NCI-H1092 treated with DMSO at 0.1 percent for 48 hours (cell line): ENCODE data around the gene SEPTIN7.
A peak's percentile ranks its signal among the peaks of the same experiment; 100 is the strongest.

Experiments used
- DNase-seq: peaks from one replicate; lab custom pipeline; 2025; lab: John Stamatoyannopoulos, UW

Gene SEPTIN7

DNA sequence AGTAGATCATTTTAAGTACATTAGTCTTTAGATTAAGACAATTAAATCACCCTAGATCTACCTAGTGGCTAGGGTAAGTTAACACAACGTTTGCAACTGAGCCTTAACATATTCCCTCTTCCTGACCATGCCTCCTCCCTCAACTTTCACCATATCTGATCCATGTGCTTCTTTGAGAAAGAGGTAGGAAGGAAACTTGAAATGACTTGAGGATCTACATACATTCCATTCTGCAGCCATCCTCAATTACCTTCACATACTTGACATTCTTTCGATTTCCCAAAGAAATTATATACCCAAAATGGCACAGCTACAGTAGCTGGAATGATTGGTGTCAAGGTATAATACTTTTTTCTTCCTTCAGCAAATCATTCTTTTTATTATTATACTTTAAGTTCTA lies 12.9 kb upstream of the SEPTIN7 start:
- DNase-seq = no peak

DNA sequence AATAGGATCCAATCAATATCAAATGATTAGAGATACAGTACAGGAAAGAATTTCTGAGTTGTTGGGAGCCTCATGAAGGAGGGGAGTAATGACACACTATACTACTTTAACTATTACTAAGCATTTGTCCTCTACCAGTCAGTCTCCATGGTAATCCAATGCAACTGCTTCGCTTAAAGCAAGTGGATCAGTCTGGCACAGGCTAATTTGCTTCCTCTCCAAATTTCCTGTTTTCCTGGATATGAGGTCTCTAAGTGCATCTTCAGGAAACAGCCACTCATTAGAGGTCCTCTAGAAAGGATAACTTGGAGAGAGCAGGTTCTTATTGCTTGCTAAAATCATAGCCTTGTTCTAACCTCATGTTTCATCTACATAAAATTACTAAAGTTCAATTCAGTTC lies 8.4 kb upstream of the SEPTIN7 start:
- DNase-seq = peak; percentile 87

DNA sequence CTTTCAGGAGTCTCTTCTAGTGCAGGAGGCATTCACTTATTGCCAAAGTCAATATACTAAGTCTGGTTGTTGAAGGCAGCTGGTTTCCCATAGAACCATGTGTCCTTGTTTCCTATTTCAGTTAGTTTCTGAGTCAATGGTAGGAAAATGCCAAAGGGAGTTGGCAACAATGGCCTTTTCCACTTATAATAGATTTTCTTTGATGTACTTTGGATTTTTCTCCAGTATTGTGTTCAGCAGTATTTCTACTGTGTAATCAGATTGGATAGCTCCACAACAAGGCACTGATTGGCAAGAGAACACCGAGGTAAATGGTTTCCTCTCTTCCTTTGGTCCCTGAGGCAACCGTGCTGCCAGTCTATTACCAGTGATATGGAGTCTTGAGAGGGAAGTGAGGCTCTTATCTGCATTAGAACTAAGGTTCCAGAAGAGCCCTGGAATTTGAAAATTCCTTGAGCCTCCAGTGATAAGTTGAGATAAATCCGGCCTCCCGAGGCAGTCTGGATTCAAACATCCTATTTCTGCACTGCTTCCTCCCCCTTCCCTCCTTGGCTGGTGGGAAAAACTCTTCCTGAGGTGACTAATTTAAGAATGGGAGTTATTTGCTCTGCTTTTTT lies 7.9 kb upstream of the SEPTIN7 start:
- DNase-seq = no peak

DNA sequence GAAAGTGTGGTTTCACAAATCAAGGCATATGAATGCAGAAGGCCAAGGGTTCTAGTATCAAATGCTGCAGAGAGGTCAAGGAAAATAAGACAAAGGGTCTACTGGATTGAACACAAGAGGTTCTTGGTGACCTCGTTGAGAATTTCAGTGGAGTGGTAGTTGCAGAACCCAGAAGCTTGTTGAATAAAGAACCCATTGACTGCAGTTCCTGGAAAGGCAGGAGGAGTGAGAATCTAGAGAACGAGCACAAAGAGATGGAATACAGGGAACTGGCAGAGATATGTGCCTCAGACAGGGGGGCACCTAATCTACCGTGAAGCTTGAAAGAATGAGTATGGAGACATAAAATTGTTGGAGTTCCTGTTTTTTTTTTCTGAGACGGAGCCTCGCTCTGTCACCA lies 3.5 kb upstream of the SEPTIN7 start:
- DNase-seq = no peak

DNA sequence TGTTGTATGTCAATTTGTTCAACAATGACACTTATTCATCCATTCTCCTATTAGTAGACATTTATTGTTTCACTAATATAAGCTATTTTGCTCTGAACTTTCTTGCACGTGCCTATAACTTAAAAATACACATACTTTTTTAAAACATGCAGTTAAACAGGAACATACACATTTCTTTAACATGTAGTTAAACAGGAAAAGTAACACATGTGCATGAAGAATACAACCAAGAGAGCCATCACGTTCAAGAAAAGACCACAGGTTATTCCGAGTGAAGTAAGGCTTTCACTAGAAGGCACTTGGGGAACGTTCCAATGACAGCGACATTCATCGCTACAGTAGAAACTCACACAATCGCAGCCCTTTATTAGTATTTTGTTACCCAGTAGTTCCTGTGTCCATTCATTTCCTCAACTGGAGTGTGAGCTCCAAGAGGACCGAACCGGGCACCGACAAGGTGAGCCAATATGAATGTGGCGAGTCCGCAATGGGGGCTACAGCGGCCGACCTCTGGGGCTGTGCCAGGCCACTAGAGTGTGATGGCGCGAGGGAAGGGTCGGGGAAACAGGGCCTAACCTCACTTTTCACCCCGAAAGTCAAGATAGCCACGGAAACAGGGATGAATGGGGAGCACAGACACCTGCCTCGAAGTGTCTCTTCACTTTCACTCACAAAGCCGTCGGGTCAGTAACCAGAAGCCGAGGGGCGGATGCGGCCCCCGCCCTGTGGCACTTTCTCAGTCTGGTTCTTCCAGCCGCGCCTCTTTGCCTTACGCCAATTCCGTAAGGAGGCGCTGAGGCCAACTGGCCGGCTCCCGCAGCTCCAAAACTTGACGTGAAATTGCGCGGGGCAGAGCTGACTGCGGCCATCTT lies 775 bp upstream of the SEPTIN7 start:
- DNase-seq = peak; percentile 99

DNA sequence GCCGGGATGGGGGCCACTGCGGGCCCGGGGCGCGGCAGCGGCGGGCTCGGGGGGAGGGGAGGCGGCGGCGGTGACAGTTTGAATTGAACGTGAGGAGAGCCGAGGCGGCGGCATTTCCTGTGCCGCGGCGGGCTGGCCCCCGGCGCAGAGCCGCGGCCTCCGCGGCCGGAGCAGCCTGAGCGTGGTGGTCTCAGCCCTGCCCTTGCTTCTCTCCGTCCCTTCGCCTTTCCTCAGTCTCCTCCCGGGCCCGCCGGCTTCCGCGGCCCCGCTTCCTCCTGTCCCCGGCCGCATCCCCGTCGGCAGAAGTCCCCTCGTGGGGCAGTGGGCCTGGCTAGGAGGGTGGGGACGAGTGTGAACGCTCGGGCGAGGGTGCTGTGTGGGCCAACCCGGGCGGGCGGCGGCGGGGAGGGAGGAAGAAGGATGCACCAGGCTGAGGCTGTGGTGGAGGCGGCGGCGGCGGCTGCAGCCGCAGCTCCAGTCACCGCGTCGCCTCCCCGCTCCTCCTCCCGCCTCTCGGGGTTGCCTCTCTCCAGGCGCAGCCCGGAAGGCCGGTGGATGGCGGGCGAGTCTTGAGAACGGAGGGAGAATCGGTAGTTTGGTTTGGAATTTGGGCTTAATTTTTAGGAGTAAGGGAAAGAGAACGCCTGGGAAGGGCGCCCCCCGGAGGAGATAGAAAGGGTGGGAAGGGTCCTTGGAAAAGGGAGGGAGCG lies 690 bp downstream of the SEPTIN7 start:
- DNase-seq = peak; percentile 87

DNA sequence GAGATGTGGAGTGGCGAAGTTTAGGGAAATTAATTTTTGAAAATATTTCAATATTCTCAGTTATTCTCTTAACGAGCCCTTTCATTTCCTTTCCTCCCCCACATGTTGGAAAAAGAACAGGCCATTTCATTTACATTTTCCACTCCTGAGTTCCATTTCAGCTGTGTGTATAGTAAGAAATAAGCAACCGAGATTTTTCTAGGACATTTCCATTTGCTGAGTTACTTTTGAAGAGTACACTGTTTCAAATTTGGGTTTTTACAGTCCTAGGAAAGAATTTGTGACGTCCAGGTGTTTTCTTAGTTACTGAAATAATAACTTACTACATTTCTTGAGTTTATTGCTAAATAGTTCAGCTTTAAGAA lies 1.2 kb downstream of the SEPTIN7 start:
- DNase-seq = no peak

DNA sequence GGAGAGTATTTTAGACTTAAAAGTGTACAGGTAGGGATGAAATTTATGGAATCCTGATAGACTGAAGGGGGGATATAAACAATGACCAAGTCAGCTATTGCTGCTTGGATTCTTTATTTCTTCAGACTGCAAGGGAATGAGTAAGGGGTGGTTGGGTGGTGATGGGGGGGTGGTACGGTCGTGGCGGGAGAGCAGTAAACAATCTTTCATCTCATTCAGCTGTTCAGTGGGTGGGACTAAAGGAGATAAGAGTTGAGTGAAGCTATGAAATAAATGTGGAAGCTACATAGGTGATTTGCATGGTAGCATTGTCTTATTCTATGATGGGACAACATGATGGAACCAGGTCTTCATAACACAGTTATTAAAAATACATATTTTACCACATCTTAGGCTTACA lies 1.8 kb downstream of the SEPTIN7 start:
- no peak for DNase-seq

DNA sequence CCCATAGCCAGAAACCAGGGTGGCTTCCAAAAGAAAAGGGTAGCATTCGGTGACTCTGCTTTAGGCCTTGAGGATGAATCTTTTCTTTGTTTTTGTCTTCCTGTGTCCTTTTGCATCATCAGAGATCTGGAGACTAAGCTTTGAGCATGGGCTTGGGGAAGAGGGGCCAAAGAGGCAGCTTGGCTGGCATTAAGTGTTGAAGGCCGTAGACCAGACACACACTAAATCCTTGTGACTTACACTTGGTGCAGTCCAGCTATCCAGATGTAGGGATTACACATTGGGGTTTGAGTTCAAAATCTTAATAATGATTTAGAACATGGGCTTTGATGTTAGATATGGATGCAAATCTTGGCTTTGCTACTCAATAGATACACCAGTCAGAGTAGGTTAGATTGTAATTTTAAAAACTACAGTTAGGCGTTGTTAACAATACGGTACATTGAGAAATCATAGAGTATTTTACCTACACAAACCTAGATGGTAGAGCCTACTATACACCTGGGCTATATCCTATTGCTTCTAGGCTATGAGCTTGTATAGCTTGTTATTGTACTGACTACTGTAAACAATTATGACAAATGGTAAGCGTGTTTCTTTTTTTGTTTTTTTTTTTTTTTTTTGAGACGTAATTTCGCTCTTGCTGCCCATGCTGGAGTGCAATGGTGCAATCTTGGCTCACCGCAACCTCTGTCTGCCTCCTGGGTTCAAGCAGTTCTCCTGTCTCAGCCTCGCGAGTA lies 3.5 kb downstream of the SEPTIN7 start:
- DNase-seq = no peak

DNA sequence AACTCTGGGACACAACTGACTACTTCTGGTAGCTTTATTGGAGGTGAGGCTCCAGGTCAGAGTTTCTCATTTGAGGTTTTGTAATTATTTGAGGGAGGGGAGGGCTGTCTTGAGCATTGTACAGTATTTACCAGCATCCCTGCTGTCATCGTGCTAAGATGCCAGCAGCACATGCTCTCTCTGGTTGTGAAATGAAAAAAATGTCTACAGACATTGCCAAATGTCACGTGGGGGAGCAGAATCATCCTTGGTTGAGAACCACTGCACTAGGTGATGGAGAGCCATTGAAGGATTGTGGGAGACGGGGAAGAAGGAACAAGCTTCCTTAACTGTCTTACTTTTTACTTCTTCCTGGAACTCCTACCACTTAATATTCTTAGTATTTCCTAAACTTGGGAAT lies 5.0 kb downstream of the SEPTIN7 start:
- no peak for DNase-seq

DNA sequence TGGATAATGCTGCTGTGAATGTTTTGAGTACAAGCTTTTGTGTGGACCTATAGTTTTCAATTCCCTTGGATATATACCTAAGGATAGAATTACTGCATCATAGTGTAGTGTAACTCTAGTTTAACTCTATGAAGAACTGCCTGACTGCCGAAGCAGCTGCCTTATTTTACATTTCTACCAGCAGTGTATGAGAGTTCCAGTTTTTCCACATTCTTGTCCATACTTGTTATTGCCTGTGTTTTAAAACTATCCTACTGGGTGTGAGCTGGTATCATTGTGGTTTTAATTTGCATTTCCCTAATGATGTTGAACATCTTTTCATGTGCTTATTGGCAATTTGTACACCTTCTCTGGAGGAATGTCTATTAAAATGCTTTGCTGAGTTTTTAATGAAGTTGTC lies 15.7 kb downstream of the SEPTIN7 start:
- no peak for DNase-seq

DNA sequence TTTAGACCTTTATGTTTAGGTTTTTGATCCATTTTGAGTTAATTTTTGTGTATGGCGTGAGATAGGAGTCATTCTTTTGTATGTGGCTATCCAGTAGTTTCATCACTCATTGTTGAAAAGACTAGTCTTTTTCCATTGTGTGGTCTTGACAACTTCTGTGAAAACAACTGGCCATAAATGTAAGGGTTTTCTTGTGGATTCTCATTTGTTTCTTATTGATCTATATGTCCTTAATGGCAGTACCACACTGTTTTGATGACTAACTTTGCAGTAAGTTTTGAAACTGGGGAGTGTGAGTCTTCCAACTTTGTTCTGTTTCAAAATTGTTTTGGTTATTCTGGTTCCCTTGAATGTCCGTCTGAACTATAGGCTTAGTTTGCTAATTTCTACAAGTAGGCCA lies 16.3 kb downstream of the SEPTIN7 start:
- no peak for DNase-seq

DNA sequence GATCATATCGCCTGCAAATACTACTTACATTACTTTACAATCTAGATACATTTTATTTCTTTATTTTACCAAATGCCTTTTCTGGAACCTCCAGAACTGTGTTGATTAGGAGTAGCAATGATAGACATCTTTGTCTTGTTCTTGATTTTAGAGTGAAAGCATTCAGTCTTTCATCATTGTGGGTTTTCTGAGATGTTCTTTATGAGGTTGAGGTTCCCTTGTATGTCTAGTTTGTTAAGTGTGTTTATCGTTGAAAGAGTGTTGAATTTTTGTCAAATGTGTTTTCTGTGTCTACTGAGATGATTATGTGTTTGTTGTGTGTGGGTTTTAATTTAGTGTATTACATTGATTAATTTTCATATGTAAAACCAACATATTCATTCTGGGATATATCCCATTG lies 17.1 kb downstream of the SEPTIN7 start:
- DNase-seq = no peak

DNA sequence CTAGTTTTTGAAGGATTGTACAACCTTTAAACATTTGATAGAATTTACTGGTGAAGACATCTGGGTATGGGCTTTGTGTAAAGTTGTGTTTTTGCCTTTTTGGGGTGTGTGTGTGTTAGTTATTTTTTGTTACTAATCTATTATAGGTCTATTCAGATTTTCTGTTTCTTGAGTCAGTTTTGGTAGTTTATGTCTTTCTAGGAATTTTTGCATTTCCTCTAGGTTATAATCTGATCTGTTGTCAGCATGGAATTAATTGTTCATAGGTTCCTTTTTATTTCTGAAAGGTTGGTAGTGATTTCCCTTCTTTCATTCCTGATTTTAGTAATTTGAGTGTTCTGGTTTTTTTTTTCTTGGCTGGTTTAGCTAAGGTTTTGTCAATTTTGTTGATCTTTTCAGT lies 17.7 kb downstream of the SEPTIN7 start:
- no peak for DNase-seq

DNA sequence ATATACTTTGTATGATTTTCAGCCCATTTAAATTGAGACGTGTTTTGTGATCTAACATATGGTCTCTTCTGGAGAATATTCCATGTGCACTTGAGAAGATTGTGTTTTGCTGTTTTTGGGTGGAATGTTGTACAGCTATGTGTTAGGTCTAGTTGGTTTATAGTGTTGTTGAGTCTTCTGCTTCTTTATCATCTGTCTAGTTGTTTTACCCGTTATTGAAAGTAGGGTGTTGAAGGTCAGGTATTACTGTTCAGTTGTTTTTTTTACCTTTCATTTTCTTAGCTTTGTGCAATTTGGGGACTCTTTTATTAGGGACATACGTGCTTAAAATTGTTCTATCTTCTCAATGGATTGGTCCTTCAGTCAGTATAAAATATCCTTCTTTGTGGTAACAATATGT lies 18.5 kb downstream of the SEPTIN7 start:
- no peak for DNase-seq

DNA sequence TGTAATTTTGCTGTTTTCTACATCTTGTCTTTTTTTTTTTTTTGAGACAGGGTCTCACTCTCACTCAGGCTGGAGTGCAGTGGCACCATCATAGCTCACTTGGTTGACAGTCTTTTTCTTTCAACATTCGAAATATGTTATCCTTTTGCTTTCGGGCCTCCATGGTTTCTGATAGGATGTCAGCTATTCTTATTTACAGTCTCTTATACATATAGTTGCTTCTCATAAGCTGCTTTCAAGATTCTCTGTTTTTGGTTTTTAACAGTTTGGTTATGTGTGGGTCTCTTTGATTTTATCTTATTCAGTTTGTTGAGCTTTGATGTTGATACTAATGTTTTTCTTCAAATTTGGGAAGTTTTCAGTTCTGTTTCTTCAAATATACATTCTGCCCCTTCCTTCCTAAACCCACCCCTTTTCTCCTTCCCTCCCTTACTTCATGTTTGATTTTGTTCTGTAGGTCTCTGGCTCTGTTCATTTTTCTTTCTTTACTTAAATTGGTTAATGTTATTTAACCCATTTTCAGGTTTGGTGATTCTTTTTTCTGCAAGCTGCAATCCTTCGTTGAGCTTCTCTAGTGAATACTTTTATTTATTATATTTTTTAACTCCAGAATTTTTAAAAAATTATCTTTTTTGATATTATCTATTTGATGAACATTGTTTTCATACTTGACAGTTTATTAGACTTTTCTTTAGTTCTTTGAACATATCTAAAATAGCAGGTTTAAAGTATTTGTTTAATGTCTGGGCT lies 19.3 kb downstream of the SEPTIN7 start:
- DNase-seq = no peak

DNA sequence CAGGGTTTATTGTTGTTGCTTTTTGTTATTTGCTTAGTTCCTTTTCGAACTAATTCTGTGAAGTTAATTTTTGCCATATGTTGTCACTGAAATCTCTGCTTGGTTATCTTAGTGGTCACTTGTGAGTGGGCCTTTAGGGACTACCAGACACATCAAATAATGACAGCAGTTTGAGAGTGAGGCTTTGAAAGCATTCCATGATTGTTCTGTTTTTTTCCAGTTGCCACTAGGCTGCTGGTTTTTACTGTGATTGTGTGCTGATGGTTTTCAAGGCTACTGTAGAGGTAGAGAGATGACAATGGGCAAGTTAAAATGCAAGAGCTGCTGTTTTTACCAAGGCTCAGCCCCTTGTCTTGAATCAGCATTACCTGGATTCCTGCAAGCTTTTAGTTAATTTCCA lies 20.0 kb downstream of the SEPTIN7 start:
- DNase-seq = no peak

DNA sequence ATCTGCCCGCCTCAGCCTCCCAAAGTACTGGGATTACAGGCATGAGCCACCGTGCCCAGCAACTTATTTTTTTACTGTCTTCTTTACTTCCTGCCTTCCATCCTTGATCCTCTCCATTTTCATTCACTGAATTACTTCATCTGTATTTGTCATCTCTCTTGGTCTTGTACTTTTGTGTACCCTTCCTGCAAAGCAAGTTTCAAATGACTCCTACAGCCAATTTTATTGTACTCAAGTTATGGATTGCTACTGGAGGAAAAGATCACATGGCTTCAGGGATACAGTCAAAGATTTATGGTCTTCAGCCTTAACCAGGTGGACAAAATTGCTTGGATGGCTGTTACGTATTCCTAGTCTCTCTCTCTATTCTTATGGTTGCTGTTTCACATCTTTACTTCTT lies 22.6 kb downstream of the SEPTIN7 start:
- DNase-seq = no peak

DNA sequence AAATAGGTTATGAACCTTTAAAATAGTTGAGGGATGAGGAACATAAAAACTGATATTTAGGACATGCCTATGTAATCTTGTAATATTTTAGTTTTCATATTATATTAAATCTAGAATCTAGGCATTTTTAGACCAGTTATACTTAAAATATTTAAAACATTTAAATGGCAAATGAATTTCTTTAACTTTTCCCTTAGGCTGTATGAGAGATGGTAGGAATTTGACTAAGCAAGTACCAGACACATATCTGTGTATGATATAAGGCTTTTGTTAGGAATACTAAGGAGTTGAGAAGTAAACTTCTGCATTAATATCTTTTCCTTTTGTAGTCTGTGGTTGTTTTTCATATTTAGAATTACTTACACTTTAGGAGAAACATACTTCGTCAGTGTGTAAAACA lies 25.1 kb downstream of the SEPTIN7 start:
- DNase-seq = no peak

DNA sequence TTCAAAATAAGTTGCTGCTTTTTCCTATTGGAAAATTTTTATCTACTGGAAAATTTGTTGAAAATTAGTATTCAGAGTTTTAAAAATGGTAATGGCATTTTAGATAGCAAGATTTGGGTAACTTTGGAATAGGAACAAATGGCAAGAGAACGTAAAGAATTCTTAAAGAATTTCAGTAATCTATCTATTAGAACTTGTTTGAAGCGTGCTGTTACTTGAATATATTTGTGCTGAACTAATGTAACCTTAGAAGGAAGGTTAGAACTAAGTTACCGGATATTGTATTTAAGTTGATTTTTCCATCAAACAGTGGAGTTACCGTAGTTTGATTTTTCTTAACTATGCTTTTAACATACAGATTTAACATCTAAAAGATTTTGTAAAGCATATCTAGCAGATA lies 25.9 kb downstream of the SEPTIN7 start:
- no peak for DNase-seq

DNA sequence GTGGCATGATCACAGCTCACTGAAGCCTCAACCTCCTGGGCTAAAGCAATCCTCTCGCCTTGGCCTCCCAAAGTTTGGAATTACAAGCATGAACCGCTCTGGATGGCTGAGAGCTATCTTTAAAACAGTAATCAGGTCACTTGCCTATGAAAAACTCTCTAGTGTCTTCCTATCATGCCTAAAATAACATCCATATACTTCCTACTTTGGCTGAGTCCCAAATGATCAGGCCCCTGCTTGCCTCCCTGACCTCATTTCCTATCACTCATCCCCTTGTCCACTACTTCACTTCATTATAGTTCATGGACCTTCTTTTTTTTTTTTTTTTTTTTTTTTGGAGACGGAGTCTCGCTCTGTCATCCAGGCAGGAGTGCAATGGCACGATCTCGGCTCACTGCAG lies 28.0 kb downstream of the SEPTIN7 start:
- no peak for DNase-seq

DNA sequence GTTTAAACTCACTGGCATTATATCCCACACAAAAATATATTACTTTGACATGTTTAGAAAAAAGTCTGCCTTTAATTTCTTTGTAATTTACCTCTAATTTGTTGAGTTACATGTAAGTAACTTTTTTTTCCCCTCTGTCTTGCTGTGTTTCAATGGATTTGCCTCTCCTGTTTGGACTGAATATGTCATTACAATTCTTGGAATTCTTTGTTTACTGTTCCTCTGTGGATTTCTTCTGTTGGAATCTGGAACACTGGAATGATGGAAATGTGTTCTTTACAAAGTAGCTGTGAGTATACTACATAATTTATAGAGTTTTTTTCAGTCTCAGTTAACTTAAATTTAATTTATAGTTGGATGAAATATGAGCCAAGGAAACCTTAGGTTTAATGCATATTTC lies 30.4 kb downstream of the SEPTIN7 start:
- DNase-seq = no peak
